Chondrocyte (in vitro differentiated cells): ENCODE measurements around the gene NPIPB9. TPM values are rescaled to one million over a fixed set of nuclear protein-coding genes. Genes with fewer than 3 reads are reported as not detected.
"Not testable (repeated sequence)": the region's sequence is repeated elsewhere in the genome, so short reads cannot be mapped to it uniquely, and the experiment has no call there.

Experiments
- DNase-seq: peaks from one replicate; pipeline ENCODE4 v3.0.0; 2021; ENCODE audit warnings: mixed read lengths, low spot score
- H3K27ac Mint-ChIP-seq: one replicate; pipeline ENCODE4 v1.8.0; 2021; ENCODE audit warnings: mild to moderate bottlenecking, moderate library complexity, mixed read lengths; ENCODE audit not compliant: unreplicated experiment
- H3K27me3 Mint-ChIP-seq: 2 replicates; pipeline ENCODE4 v1.8.0; 2021; ENCODE audit warnings: low read depth, mixed read lengths
- H3K36me3 Mint-ChIP-seq: 2 replicates; pipeline ENCODE4 v1.8.0; 2021; ENCODE audit warnings: low read depth, mixed read lengths
- H3K4me1 Mint-ChIP-seq: 2 replicates; pipeline ENCODE4 v1.8.0; 2021; ENCODE audit warnings: low read depth, mild to moderate bottlenecking, mixed read lengths
- H3K4me3 Mint-ChIP-seq: one replicate; pipeline ENCODE4 v1.8.0; 2021; ENCODE audit warnings: mild to moderate bottlenecking, moderate library complexity, mixed read lengths; ENCODE audit not compliant: unreplicated experiment
- H3K9me3 Mint-ChIP-seq: 2 replicates; pipeline ENCODE4 v1.8.0; 2021; ENCODE audit warnings: low read depth, mixed read lengths
- CTCF ChIP-seq: fragments of 200-600 bp; sonication (generic); IDR thresholded peaks from 2 replicates; pipeline ENCODE4 v1.5.0; 2021; ENCODE audit warnings: antibody characterized with exemption, mild to moderate bottlenecking, moderate library complexity
- total RNA-seq: library from RNA; stranded (reverse); gene quantifications from 3 replicates; pipeline ENCODE4 v1.2.1, GENCODE V29; 2021

The NPIPB9 gene
- total RNA-seq, 1 donor from 2014 or later, result 1.1 TPM

DNA sequence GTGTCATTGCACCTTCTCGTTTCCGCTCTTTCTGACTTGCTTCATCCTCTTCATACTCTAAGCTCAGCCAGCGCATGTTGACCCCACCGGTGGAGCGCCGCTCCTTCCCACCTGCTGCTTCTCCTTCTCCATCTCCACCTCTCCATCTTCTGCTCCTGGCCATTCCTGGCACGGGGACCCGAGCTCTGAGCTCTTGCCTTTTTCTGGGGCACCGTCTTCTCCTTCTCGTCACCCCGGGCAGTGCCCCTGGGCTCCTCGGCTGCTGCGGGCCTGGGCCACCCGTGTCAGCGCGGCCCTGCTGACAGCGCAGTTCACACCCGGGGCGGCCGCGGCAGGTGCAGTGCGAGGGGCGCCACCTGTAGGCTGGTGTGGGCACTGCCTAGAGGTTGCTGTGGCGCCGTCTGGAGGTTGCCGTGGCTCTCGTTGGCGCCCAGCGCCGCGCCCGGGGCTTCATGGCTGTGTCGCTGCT is 1.6 kb upstream of the NPIPB9 start:
- H3K4me3 Mint-ChIP-seq, result peak overlapping the region; percentile 33
- not testable (repeated sequence) for H3K36me3 Mint-ChIP-seq, H3K27ac Mint-ChIP-seq, H3K4me1 Mint-ChIP-seq, H3K27me3 Mint-ChIP-seq, H3K9me3 Mint-ChIP-seq
- TF ChIP-seq CTCF, result peak; percentile 64
- peak; percentile 38 for DNase-seq

DNA sequence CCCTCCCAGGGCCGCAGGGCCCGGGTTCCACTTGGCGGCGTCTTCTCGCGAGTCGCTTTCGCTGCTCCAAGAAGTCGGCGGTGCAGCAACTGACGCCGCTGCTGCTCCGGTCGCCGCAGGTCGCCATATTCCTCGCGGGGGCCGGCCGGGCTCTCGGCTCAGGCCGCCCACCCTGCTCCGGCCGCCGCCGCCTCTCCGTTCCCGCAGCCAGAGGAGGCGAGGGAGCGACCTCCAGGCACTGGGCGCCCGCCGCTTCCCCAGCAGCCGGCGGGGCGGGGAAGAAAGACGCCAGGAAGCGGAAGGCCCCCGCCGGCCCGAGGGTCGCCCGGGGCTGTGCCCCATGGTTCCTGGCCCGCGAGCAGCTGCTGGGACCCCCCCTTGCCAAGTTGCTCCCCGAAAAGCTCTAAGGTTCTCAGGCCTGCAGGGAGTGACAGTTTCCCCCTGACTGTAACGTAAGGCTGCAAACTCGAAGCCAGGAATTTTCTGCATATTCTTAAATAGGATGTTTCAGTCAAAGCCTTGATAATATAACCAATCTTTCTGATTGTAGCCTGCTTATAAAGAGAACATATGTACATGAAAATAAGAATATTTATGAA is 1.0 kb upstream of the NPIPB9 start:
- H3K27ac Mint-ChIP-seq, H3K4me1 Mint-ChIP-seq, H3K9me3 Mint-ChIP-seq, H3K27me3 Mint-ChIP-seq, DNase-seq, H3K36me3 Mint-ChIP-seq, H3K4me3 Mint-ChIP-seq: not testable (repeated sequence)

- DNase-seq, H3K27ac Mint-ChIP-seq, H3K4me3 Mint-ChIP-seq, H3K4me1 Mint-ChIP-seq, H3K36me3 Mint-ChIP-seq, H3K27me3 Mint-ChIP-seq, H3K9me3 Mint-ChIP-seq: not testable (repeated sequence)
Measured at GRCh38 chr16:28781697-28782096, 30.1 kb downstream of the NPIPB9 start.

GRCh38 chr16:28782357-28782756 is 30.8 kb downstream of the NPIPB9 start:
- not testable (repeated sequence) for H3K27ac Mint-ChIP-seq, H3K9me3 Mint-ChIP-seq, H3K4me1 Mint-ChIP-seq, DNase-seq, H3K4me3 Mint-ChIP-seq, H3K36me3 Mint-ChIP-seq, H3K27me3 Mint-ChIP-seq

DNA sequence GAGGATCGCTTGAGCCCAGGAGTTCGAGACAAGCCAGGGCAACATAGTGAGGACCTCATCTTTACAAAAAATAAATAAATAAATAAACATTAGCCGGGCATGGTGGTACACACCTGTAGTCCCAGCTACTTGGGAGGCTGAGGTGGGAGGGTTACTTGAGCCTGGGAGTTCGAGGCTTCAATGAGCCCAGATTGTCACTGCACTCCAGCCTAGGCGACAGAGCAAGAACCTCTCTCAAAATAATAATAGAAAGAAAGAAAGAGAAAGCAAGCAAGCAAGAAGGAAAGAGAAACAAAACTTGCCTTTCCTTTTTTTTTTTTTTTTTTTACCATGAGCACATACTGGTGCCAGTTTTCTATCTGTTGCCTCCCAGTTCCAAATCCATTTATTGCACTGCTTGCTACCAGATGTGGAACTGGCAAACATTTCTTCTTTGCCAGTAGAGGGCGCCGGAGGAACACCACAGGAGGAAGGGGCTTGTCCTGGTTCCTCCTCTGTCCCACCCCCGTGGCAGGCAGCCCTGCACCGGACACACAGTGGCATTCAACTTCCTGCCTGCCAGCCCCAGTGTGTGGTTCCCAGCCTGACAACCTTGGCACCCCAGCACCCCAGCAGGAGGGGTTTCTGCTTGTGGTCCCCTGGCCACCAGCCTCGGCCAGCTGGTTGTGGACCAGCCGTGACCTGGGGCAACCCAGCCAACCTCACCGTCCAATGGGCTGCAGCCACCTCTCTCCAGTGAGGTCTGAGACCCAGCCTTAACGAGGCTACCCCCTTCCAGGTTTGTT is 50.8 kb downstream of the NPIPB9 start:
- not testable (repeated sequence) for DNase-seq, H3K27ac Mint-ChIP-seq, H3K27me3 Mint-ChIP-seq, H3K36me3 Mint-ChIP-seq, H3K4me1 Mint-ChIP-seq, H3K9me3 Mint-ChIP-seq
- TF ChIP-seq CTCF, result peak; percentile 75
- H3K4me3 Mint-ChIP-seq, result peak overlapping the region; percentile 64

DNA sequence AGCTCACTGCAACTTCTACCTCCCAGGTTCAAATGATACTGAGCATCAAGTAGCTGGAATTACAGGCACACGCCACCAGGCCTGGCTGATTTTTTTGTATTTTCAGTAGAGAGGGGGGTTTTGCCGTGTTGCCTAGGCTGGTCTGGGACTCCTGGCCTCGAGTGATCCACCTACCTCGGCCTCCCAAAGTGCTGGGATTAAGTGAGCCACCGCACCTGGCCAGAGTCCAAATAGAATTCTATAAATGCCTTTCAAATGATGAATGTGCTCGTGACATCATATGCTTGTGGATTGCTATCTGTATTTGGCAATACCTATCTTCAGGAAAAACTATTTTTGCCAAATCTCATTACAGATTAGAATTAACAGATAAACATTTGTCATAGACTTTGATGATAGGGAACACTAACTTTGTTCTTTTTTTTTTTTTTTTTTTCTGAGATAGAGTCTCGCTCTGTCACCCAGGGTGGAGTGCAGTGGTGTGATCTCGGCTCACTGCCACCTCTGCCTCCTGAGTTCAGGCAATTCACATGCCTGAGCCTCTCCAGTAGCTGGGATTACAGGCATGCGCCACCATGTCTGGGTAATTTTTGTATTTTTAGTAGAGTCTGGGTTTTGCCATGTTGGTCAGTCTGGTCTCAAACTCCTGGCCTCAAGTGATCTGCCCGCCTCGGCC is 56.0 kb downstream of the NPIPB9 start:
- not testable (repeated sequence) for H3K27me3 Mint-ChIP-seq, DNase-seq, H3K27ac Mint-ChIP-seq, H3K4me1 Mint-ChIP-seq, H3K9me3 Mint-ChIP-seq, H3K36me3 Mint-ChIP-seq, H3K4me3 Mint-ChIP-seq

- H3K9me3 Mint-ChIP-seq, result no peaks in the 10 kb centered on the region
- no peak overlapping the region for H3K4me3 Mint-ChIP-seq
- no peak for TF ChIP-seq CTCF
- DNase-seq, result no peak
- peak overlapping the region; percentile 41 for H3K27ac Mint-ChIP-seq
- peaks cover 4% of the 10 kb centered on the region for H3K36me3 Mint-ChIP-seq
- H3K4me1 Mint-ChIP-seq, result peaks cover 17% of the 10 kb centered on the region
- no peaks in the 10 kb centered on the region for H3K27me3 Mint-ChIP-seq
Measured at GRCh38 chr16:28820016-28820415, 68.4 kb downstream of the NPIPB9 start.

DNA sequence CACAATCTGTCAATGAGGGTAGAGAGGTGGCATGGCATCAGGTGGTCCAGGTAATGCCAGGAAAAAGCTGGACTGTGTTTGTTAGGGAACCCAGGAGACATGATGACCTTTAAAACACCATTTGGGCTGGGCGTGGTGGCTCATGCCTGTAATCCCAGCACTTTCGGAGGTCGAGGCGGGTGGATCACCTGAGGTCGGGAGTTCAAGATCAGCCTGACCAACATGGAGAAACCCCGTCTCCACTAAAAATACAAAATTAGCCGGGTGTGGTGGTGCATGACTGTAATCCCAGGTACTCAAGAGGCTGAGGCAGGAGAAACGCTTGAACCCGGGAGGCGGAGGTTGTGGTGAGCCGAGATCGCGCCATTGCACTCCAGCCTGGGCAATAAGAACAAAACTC is 69.0 kb downstream of the NPIPB9 start:
- H3K27ac Mint-ChIP-seq, result peak overlapping the region; percentile 41
- H3K4me1 Mint-ChIP-seq, result peaks cover 22% of the 10 kb centered on the region
- not testable (repeated sequence) for H3K4me3 Mint-ChIP-seq, DNase-seq, H3K27me3 Mint-ChIP-seq, H3K9me3 Mint-ChIP-seq, H3K36me3 Mint-ChIP-seq
